AML-193 (cell line): Measurements from ENCODE around the gene SLC5A6.

Experiments used
- DNase-seq, 2 experiments: peaks; one replicate each; lab custom pipeline; 2025; lab: John Stamatoyannopoulos, UW

Gene SLC5A6

DNA sequence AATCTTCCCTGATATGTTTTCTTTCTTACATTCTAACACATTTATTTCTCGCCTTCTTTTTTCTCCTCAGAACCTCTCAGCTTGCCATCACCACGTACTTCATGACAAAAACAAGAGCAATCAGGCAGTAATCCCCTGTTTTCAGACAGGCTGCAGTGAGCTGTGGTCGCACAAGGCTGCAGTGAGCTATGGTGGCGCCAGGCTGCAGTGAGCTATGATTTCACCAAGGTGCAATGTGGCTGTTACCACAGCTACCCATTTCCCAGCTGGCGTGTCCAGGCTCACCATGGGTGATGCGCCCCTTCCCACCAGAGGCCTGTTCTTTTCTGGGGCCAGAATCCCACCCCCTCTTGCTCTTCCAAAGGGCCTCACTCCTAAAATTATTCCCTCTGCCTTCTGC is 37.4 kb downstream of the SLC5A6 start:
- DNase-seq, result no peak

DNA sequence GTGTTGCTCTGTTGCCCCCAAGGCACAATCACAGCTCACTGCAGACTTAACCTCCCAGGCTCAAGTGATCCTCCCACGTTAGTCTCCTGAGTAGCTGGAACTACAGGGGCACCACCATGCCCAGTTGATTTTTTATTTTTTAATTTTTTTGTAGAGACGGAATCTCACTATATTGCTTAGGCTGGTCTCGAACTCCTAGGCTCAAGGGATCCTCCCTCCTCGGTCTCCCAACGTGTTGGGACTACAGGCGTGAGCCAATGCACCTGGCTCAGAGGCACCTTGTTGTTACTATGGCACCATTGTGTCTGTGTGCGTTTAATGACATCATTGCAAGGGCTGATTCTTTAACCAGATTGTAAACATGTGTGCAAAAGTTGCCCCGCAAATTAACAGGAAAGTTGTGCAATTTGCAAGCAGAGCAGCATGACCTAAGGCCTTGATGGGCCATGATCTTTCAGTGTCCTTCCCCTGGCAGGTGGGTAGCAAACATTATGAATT is 40.7 kb downstream of the SLC5A6 start:
- DNase-seq, result no peak

DNA sequence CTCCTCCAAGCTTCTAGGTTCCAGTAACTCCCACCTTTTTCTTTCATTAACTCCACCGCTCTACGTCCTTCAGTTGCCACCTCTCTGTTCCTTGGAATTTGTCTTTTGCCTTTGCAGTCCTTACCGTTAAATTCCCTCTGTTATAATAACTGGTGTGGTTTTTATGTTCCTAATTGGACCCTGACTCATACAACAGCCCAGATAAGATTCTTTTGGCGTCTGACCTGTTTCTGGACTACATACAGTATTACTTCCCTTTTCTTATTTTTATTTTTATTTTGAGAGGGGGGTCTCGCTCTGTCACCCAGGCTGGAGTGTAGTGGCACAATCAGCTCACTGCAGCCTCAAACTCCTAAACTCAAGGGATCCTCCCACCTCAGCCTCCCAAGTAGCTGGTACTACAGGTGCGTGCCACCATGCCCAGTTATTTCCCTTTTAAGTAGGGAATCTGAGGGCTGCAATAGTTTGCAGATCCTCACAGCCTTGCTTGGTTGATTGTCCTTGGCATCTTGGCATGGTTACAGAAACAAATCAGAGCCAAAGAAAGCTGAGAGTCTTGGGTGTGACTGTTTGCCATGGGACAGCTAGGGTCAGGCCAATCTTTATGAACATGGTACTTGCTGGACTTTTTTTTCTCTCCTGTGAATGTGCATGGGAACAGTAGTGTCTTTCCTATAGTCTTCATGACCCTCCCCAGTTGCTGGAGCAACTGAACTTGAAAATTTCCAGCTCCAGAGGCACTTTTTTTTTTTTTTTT is 41.3 kb downstream of the SLC5A6 start:
- no peak for DNase-seq

DNA sequence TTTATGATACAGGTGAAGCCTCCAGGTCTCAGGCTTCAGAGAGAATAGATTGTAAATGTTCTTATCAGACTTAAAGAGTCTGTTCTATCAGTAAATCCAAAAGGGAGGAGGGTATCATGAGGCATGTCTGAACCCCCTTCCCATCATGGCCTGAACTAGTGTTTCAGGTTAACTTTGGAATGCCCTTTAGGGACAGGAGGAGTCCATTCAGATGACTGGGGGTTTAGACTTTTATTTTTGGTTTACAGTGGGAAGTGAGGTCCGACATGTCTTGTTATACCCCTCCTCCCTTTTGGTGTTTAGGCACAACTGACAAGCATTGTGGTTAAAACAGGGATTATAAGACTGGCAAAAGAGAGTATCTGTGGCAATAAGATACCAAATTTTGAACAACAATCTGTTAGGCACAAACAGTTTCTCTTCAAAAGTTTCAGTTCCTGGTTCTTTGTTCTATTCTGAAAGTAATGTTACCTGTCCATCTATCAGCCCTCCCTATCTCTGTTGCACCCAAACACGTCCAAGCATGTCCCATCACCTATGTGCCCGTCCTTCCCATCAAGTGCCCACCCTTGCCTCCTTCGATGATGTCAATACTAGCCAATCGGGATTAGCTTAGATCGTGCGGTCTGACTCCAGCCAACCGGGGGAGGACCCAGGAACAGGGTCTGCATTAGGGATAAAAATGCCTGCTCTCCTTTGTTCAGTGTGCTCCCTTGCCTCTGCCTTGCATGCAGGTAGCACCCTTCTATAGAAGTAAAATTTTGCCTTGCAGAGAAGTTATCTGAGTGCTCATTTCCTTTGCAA is 46.9 kb downstream of the SLC5A6 start:
- no peak for DNase-seq

DNA sequence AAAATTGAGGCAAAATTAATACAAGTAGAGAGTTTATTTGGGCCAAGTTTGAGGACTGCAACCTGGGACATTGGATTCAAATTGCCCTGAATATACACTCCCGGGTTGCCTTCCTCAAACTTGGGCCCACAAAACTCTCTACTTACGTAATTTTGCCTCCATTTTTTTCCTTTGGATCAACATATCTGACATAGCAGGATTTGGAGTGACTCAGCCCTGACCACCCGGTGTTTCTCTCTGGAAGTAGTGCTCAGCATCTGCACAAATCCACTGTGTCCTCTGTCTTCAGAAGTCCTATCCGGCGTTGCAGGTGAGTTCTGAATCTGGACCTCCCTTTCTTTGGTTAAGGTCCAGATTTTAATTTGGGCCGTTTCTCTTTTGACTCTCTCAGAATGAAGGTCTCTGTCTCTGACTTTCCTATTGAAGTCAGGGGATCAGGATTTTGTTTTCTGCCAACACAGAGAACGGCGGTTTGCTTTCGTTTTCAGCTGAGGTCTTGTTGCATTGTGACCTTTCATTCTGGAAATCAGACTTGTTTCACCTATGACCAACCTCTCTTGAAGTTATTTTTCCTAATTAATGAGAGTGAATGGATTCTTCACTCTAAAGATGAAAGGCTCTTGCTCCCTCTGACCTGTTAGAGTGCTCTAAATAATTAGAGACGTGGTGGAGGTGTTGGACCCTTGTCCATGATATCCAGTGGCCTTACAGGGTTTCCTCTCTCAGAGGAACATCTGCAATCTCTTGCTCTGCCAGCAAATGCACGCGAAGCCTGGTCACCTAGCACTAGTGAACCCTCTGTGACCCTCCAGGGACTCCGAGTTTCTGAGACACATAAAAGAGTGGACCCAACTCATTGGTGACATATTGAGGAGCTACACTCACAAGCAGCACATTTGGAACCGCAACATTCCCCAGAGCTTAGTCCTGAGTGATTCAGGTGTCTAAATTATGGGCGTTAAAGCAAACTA is 49.6 kb downstream of the SLC5A6 start:
- DNase-seq, result no peak

DNA sequence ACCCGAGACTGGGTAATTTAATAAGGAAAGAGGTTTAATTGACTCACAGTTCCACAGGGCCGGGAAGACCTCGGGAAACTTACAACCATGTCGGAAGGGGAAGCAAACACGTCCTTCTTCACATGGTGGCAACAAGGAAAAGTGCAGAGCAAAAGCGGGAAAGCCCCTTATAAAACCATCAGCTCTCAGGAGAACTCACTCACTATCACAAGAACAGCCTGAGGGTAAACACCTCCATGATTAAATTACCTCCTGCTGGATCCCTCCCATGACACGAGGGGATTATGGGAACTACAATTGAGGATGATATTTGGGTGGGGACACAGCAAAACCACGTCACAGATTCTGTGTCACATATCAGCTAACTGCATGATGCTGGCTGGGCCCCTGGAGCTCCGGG is 51.9 kb downstream of the SLC5A6 start:
- DNase-seq, result no peak

DNA sequence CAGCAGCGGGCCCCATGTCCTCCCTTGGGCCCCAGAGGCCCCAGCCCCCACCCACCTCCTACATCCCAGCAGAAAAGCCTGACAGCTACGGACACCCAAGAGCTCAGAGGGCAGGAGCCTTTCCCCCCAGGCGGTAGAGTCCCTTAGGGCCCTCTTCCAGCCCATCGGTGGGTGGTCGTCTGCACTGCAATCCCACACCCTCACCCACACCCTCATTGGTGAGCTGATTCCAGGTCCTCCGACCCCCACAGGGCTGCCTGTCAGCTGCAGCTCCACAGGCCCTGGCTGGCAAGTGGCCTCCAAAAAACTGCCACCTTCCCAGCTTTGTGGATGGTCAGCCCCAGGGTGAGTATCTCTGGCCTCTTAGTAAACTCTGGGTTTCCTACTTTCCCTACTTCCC is 52.8 kb downstream of the SLC5A6 start:
- no peak for DNase-seq

DNA sequence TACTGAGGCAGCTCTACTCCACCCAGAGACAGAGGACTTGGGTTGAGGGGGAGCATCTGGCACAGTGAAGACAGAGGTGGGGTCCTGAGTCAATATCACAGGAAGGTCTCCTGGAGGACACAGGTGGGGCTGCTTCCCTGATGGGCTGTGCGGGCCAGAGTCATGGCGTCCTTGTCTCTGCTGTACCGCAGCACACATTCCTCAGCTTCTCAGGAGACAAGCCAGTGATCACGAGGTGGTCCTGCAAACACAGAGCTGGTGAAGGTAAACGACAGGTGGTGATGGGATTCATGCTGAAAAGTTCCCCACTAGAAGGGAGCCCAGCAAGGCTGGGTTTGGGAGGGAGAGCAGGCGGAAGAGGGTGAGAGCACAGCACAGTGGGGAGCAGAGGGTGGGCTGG is 53.6 kb downstream of the SLC5A6 start:
- DNase-seq, result no peak

DNA sequence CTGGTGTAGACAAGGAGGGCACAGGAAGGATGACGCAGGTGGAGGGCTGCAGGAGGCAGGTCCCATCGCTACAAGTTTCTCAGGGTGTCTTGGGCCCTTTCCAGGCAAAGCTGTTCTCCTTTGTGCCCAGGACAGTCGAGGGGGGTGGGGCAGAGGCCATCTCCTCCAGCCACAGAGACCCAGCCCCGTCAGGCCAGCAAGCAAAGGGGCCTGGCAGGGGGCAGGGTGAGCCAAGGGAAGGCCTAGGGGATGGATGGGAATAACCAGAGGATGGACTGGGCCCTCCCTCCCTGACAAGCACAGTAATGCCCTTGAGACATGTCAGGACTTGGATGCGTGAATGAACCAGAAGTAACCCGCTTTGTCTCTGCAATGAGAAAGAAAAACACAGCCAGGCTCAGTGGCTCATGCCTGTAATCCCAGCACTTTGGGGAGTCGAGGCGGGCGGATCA is 57.0 kb downstream of the SLC5A6 start:
- no peak for DNase-seq

DNA sequence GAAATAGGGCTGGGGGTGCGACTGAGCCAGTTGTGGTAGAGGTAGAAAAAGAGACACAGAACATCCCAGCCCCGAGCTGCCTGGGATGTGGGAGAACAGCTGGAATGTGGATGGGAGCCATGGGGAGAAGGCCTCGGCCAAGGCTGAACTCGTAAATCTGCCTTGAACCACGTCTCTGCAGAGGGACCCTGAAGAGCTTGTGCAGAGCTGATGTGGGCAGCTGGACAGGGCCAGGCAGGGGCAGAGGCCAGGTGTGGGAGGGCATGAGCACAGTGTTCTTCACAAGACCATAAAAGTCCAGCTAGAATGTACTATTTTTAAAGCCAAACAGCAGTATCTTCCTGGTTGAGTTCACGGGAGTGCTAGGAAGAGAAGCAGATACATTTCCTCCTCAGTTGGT is 57.6 kb downstream of the SLC5A6 start:
- no peak for DNase-seq

DNA sequence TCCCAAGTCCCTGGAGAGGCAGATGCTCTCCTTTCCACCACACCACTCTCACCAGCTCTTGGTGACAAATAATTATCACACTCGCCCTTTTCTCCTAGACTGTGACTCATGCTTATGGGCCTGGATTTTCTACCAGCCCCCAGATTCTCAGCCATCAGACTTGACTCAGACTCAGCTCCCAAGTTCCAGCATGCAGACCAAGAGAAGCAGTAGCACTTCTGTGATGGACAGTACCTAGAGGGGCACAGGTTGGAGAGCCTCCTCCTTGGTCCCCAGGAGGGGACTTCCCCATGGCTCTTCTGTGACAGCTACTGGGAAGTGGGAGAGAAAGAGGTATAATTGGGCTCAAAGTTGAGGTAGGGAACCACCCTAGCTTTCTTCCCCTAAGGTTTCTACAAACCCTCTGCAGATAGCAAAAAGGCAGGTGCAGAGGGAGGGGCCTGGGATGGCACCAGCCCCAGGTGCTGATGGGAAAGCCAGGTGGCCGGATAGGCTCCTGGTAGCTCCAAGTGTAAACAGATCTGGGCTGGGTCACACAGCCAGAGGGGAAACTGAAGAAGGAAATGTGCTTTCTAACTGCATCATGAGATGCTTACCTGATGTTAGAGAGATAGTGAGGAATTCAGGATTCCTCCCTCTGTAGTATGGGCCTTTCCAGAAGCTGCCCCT is 59.1 kb downstream of the SLC5A6 start:
- no peak for DNase-seq

DNA sequence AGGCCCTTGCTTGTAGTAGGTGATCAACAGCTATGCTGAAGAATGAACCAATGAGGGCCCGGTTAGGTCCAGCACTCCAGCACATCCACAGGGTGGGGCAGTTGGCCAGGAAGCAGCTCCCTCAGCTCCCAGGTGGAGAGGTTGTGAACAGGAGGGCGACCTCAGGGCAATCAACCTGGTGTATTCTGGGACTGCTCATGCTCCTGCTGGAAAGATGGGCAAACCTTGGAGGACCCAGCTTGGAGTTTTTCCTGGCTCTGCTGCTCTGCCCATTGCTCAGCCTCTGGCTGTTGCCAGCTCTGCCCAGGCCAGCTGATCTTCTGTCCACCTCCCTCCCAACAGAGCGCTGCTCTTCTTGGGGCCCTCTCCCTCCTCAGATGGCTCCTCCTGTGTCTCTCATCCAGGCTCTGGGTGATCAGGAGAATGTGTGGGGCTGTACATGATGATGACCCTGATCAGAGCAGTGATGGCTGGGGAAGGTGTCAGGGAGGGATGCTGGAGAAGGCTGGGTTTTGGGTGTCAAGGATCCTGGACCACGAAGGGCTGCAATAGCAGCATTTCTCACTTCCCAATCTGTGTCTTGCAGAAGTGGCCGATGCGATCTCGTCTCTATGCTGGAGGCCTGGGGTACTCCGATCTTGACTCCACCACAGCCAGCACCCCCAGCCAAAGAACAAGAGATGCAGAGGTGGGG is 59.8 kb downstream of the SLC5A6 start:
- DNase-seq, result no peak

DNA sequence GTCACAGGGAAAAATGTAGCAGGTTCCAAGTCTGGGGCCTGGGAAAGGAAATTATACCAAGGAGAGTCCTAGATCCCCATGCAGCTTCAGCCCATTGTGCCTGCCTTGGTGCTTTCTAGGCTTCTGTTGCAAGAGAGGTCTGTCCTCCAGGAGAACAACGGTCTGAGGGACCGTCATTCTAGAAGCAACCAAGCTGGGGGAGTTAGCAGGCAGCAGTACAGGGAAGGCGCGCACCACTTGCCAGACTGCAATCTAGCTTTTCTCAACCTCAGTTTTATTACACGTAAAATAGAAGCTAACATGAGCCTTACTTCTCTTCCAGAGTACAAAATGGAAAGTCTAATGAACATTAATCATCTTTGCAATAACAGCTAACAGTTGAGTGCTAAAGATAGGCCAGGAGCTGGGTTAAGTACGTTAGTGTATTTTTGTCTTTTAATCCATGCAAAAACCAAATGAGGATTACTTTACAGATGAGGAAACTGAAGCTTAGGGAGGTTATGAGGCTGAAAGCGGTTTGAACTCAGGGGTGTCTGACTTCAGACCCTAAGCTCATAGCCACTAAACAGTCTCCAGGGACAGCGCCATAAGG is 61.3 kb downstream of the SLC5A6 start:
- no peak for DNase-seq
